NAMALWA (cell line): ENCODE results near the gene RNF167.

Experiments
- DNase-seq: peaks from one replicate; pipeline ENCODE4 v3.0.0-alpha.2; 2015; ENCODE audit warnings: low spot score

The RNF167 gene

GRCh38 chr17:4939796-4940554 lies at the start of gene RNF167, which contains the start of gene SLC25A11:
Gene RNF167, plus strand, starts transcription at chr17:4940268. Its CDS starts 642 bp downstream, at chr17:4940910.
Gene SLC25A11, minus strand, starts transcription at chr17:4940046. Its CDS starts 136 bp downstream, at chr17:4939910.
- DNase-seq, result peak; percentile 98

- no peak for DNase-seq
Measured at GRCh38 chr17:4891411-4892410, 48.4 kb upstream of the RNF167 start.

- DNase-seq, result no peak
Measured at GRCh38 chr17:4892499-4893221, 47.4 kb upstream of the RNF167 start.

GRCh38 chr17:4893272-4893671 lies 46.8 kb upstream of the RNF167 start:
- no peak for DNase-seq

GRCh38 chr17:4893721-4894560 lies 46.1 kb upstream of the RNF167 start:
- no peak for DNase-seq

- DNase-seq, result no peak
Measured at GRCh38 chr17:4895121-4895520, 44.9 kb upstream of the RNF167 start.

GRCh38 chr17:4895657-4896331 lies 44.3 kb upstream of the RNF167 start:
- no peak for DNase-seq

- no peak for DNase-seq
Measured at GRCh38 chr17:4896332-4897197, 43.5 kb upstream of the RNF167 start.

- no peak for DNase-seq
Measured at GRCh38 chr17:4897198-4897687, 42.8 kb upstream of the RNF167 start.

- DNase-seq, result no peak
Measured at GRCh38 chr17:4897785-4898184, 42.3 kb upstream of the RNF167 start.

- DNase-seq, result no peak
Measured at GRCh38 chr17:4898351-4898750, 41.7 kb upstream of the RNF167 start.

- no peak for DNase-seq
Measured at GRCh38 chr17:4898927-4899326, 41.1 kb upstream of the RNF167 start.

- DNase-seq, result no peak
Measured at GRCh38 chr17:4899341-4900230, 40.5 kb upstream of the RNF167 start, which contains the start of gene C17orf107. Gene C17orf107, plus strand, starts transcription at chr17:4899536. Its CDS starts 227 bp downstream, at chr17:4899763.

- no peak for DNase-seq
Measured at GRCh38 chr17:4900231-4901107, 39.6 kb upstream of the RNF167 start.

- no peak for DNase-seq
Measured at GRCh38 chr17:4901108-4901647, 38.9 kb upstream of the RNF167 start.

GRCh38 chr17:4901648-4902344 lies 38.3 kb upstream of the RNF167 start:
- DNase-seq, result no peak
